ENCODE measurements around the gene DTD1. TPM values are rescaled to one million over a fixed set of nuclear protein-coding genes. Genes with fewer than 3 reads are reported as not detected.
"Not testable (repeated sequence)": the region's sequence is repeated elsewhere in the genome, so short reads cannot be mapped to it uniquely, and the experiment has no call there.

DTD1 gene
- total RNA-seq, 3 donors from 2014 or later (not counting 1 experiment from before 2014, with no cell fraction given): 23.4 to 28.4 (median 24.1) TPM

DNA sequence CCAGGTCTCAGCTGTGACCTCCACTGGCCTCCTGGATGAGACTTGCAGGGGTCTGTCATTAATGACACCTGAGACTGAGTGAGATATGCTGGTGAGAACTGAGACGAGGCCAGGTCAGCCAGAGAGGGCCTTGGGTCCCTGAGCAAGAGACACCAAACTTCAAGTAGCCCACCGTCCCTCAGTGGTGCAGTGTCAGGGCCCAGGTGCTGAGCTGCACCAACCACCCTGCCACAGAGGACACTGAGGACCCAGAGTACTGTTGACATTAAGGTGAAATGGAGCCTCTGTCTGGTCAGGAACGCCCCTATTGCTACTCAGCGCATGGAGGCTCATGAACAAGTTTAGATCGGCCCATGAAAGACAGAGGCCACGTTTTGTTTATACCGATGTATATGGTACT is 161.7 kb downstream of the DTD1 start:
- ATAC-seq (no peak), DNase-seq (no peak)
- Histone ChIP-seq H3K27ac (ENCODE audit: low read length) (no peak overlapping the region), H3K4me3 (ENCODE audit: low read length) (no peak overlapping the region), H3K36me3 (ENCODE audit: control insufficient read depth, insufficient read depth, low read length) (peaks cover 2% of the 10 kb centered on the region), H3K4me1 (ENCODE audit: control insufficient read depth, insufficient read depth, low read length) (peaks cover 6% of the 10 kb centered on the region), H3K27me3 (ENCODE audit: control insufficient read depth, insufficient read depth, low read length) (no peaks in the 10 kb centered on the region), H3K9me3 (ENCODE audit: control insufficient read depth, insufficient read depth, low read length) (no peaks in the 10 kb centered on the region)
- H3K4me3 Mint-ChIP-seq: no peak overlapping the region
- peaks cover 16 to 38% of the 10 kb centered on the region in 2 donors for H3K4me1 Mint-ChIP-seq
- intact Hi-C loops (cut with micrococcal nuclease): loop anchor here (5.0 kb wide), 1 partner anchor 43 kb away; no protein-coding TSS in a partner anchor
- no peaks in the 10 kb centered on the region for H3K36me3 Mint-ChIP-seq
- 96% methylated on average over 7 of the region's 7 CpGs for WGBS (ENCODE audit: insufficient coverage)
- no peaks in the 10 kb centered on the region for H3K9me3 Mint-ChIP-seq
- no peak for TF ChIP-seq CTCF (IDR thresholded peaks at IDR 0.05)
- H3K27ac Mint-ChIP-seq: peak overlapping the region in 1 of 2 donors; percentile 25
- H3K27me3 Mint-ChIP-seq (ENCODE audit: low read depth in 2 of 2): no peaks in the 10 kb centered on the region

DNA sequence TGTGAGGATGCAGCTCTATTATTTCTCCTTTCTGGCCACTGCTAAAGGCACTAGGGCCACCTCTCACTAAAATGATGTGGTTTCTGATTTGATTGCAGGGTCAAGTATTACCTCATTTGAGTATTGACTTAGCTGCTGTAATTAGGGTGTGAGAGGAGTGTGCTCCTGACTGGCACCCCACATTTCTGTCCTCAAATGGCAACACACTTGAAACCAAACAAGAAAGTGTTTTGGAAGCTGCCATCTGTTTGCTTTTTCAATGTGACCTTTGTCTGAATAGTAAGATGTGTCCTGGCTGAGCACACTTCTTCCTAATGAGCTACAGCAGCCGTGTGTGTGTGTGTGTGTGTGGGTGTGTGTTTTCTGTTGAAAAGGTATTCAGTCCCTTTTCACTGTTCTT is 162.9 kb downstream of the DTD1 start:
- H3K4me3 Mint-ChIP-seq: no peak overlapping the region
- H3K4me3 ChIP-seq (ENCODE audit: low read length): no peak overlapping the region
- no peaks in the 10 kb centered on the region for H3K27me3 Mint-ChIP-seq (ENCODE audit: low read depth in 2 of 2)
- no peak for TF ChIP-seq CTCF (IDR thresholded peaks at IDR 0.05)
- peaks cover 6% of the 10 kb centered on the region for H3K4me1 ChIP-seq (ENCODE audit: control insufficient read depth, insufficient read depth, low read length)
- DNase-seq (no peak), ATAC-seq (no peak)
- no peaks in the 10 kb centered on the region for H3K36me3 Mint-ChIP-seq
- H3K9me3 Mint-ChIP-seq: no peaks in the 10 kb centered on the region
- H3K9me3 ChIP-seq (ENCODE audit: control insufficient read depth, insufficient read depth, low read length): no peaks in the 10 kb centered on the region
- H3K36me3 ChIP-seq (ENCODE audit: control insufficient read depth, insufficient read depth, low read length): no peaks in the 10 kb centered on the region
- WGBS (ENCODE audit: insufficient coverage): 78% methylated on average over 1 of the region's 1 CpG
- H3K4me1 Mint-ChIP-seq: peaks cover 17 to 42% of the 10 kb centered on the region in 2 donors
- H3K27ac ChIP-seq (ENCODE audit: low read length): no peak overlapping the region
- H3K27ac Mint-ChIP-seq: peak overlapping the region in 1 of 2 donors; percentile 13
- H3K27me3 ChIP-seq (ENCODE audit: control insufficient read depth, insufficient read depth, low read length): no peaks in the 10 kb centered on the region
- intact Hi-C loops (cut with micrococcal nuclease): no loop called here

DNA sequence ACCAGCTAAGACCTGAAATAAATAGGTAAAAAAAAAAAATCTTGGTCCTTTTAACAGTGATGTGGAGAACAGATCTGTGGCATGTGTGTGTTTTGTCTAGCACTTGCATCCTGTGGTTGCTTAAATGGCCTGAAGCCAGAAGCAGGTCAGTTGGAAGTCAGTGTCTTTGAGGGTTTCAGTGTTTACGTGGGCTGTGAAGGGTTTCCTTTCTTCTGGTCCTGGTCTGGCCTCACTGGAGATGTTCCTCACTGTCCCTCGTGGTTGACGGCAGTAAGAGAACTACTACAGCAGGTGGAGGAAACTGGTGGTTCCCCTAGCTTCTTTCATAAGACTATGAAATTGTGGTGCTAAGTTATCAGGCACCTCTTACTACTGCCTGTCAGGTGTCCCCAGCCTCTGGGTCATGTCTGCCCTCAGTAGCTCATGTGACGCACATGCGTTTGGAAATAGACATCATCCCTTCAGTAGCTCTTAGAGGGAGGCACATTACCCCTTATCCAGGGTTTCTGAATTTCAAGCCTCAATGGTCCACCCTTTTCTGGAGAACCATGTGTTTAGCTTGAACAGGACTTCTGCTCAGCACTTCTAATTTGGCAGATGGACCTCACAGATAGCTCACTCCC is 166.3 kb downstream of the DTD1 start:
- Mint-ChIP-seq H3K27me3 (ENCODE audit: low read depth in 2 of 2) (no peaks in the 10 kb centered on the region), H3K9me3 (no peaks in the 10 kb centered on the region), H3K36me3 (no peaks in the 10 kb centered on the region), H3K27ac (peak overlapping the region; percentile 17 to 34), H3K4me1 (peaks cover 18 to 44% of the 10 kb centered on the region in 2 donors), H3K4me3 (no peak overlapping the region)
- Histone ChIP-seq H3K4me1 (ENCODE audit: control insufficient read depth, insufficient read depth, low read length) (peaks cover 6% of the 10 kb centered on the region), H3K36me3 (ENCODE audit: control insufficient read depth, insufficient read depth, low read length) (no peaks in the 10 kb centered on the region), H3K27me3 (ENCODE audit: control insufficient read depth, insufficient read depth, low read length) (no peaks in the 10 kb centered on the region), H3K27ac (ENCODE audit: low read length) (no peak overlapping the region), H3K4me3 (ENCODE audit: low read length) (no peak overlapping the region), H3K9me3 (ENCODE audit: control insufficient read depth, insufficient read depth, low read length) (no peaks in the 10 kb centered on the region)
- intact Hi-C loops (cut with micrococcal nuclease): no loop called here
- WGBS (ENCODE audit: insufficient coverage): 13% methylated on average over 5 of the region's 5 CpGs
- ATAC-seq (peak; percentile 59 to 92 (median 85)), DNase-seq (peak in 1 of 2 donors; percentile 25)
- no peak for TF ChIP-seq CTCF (IDR thresholded peaks at IDR 0.05)

- ATAC-seq (no peak), DNase-seq (no peak)
- H3K36me3 Mint-ChIP-seq: no peaks in the 10 kb centered on the region
- H3K4me3 ChIP-seq (ENCODE audit: low read length): no peak overlapping the region
- peaks cover 18 to 44% of the 10 kb centered on the region in 2 donors for H3K4me1 Mint-ChIP-seq
- no peak for TF ChIP-seq CTCF (IDR thresholded peaks at IDR 0.05)
- no peak overlapping the region for H3K4me3 Mint-ChIP-seq
- peak overlapping the region; percentile 17 to 34 for H3K27ac Mint-ChIP-seq
- no peaks in the 10 kb centered on the region for H3K36me3 ChIP-seq (ENCODE audit: control insufficient read depth, insufficient read depth, low read length)
- H3K9me3 ChIP-seq (ENCODE audit: control insufficient read depth, insufficient read depth, low read length): no peaks in the 10 kb centered on the region
- intact Hi-C loops (cut with micrococcal nuclease): no loop called here
- H3K27me3 ChIP-seq (ENCODE audit: control insufficient read depth, insufficient read depth, low read length): no peaks in the 10 kb centered on the region
- peaks cover 6% of the 10 kb centered on the region for H3K4me1 ChIP-seq (ENCODE audit: control insufficient read depth, insufficient read depth, low read length)
- H3K9me3 Mint-ChIP-seq: no peaks in the 10 kb centered on the region
- 90% methylated on average over 3 of the region's 3 CpGs for WGBS (ENCODE audit: insufficient coverage)
- H3K27me3 Mint-ChIP-seq (ENCODE audit: low read depth in 2 of 2): no peaks in the 10 kb centered on the region
- H3K27ac ChIP-seq (ENCODE audit: low read length): no peak overlapping the region
Observed at GRCh38 chr20:18754653-18755045, 166.8 kb downstream of the DTD1 start.

DNA sequence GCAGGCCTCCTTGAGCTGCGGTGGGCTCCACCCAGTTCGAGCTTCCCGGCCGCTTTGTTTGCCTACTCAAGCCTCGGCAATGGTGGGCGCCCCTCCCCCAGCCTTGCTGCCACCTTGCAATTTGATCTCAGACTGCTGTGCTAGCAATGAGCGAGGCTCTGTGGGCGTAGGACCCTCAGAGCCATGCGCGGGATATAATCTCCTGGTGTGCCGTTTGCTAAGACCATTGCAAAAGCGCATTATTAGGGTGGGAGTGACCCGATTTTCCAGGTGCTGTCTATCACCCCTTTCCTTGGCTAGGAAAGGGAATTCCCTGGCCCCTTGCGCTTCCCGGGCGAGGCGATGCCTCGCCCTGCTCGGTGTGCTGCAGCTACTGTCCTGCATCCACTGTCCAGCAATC is 173.0 kb downstream of the DTD1 start:
- H3K27me3 Mint-ChIP-seq (ENCODE audit: low read depth in 2 of 2); ATAC-seq; H3K4me1 ChIP-seq (ENCODE audit: control insufficient read depth, insufficient read depth, low read length); H3K36me3 Mint-ChIP-seq; H3K36me3 ChIP-seq (ENCODE audit: control insufficient read depth, insufficient read depth, low read length); H3K27ac Mint-ChIP-seq; DNase-seq; intact Hi-C loops (cut with micrococcal nuclease); H3K4me3 ChIP-seq (ENCODE audit: low read length); H3K9me3 ChIP-seq (ENCODE audit: control insufficient read depth, insufficient read depth, low read length); H3K27me3 ChIP-seq (ENCODE audit: control insufficient read depth, insufficient read depth, low read length); H3K9me3 Mint-ChIP-seq; H3K27ac ChIP-seq (ENCODE audit: low read length); H3K4me3 Mint-ChIP-seq: not testable (repeated sequence)
- peaks cover 6 to 13% of the 10 kb centered on the region in 2 donors for H3K4me1 Mint-ChIP-seq
- 97% methylated on average over 19 of the region's 19 CpGs for WGBS (ENCODE audit: insufficient coverage)
